ENCODE results near the gene TPM4. TPM values are rescaled to one million over a fixed set of nuclear protein-coding genes. Genes with fewer than 3 reads are reported as not detected.
"Not testable (repeated sequence)": the region's sequence is repeated elsewhere in the genome, so short reads cannot be mapped to it uniquely, and the experiment has no call there.

Gene TPM4
- total RNA-seq, 1 donor = 1,233 TPM

- Histone ChIP-seq H2AFZ (ENCODE audit: low read length) (no peak overlapping the region), H3K27me3 (ENCODE audit: insufficient read depth, low read length) (no peaks in the 10 kb centered on the region), H3K4me1 (ENCODE audit: insufficient read depth, low read length) (peaks cover 27% of the 10 kb centered on the region), H3K9me3 (ENCODE audit: low read depth, low read length) (no peaks in the 10 kb centered on the region), H4K20me1 (ENCODE audit: insufficient read depth, low read length) (peaks cover 58% of the 10 kb centered on the region), H3K4me2 (ENCODE audit: insufficient read depth, low read length) (no peak overlapping the region), H3K27ac (ENCODE audit: low read depth, low read length) (peak overlapping the region; percentile 14), H3K4me3 (ENCODE audit: insufficient read depth, low read length) (no peak overlapping the region), H3K79me2 (ENCODE audit: insufficient read depth, low read length) (peaks cover 43% of the 10 kb centered on the region), H3K36me3 (ENCODE audit: insufficient read depth, low read length) (peaks cover 98% of the 10 kb centered on the region)
- DNase-seq (ENCODE audit: insufficient read length, low spot score, missing footprints) = no peak
- TF ChIP-seq CTCF (IDR thresholded peaks at IDR 0.05; ENCODE audit: extremely low read depth, low read depth, low read length) = no peak
These were observed 20.1 kb downstream of the TPM4 start for GRCh38 chr19:16096280-16096855.

- Histone ChIP-seq H3K27ac (ENCODE audit: low read depth, low read length) (no peak overlapping the region), H3K36me3 (ENCODE audit: insufficient read depth, low read length) (peaks cover 98% of the 10 kb centered on the region), H3K9me3 (ENCODE audit: low read depth, low read length) (no peaks in the 10 kb centered on the region), H3K4me2 (ENCODE audit: insufficient read depth, low read length) (no peak overlapping the region), H4K20me1 (ENCODE audit: insufficient read depth, low read length) (peaks cover 57% of the 10 kb centered on the region), H3K27me3 (ENCODE audit: insufficient read depth, low read length) (no peaks in the 10 kb centered on the region), H3K79me2 (ENCODE audit: insufficient read depth, low read length) (peaks cover 29% of the 10 kb centered on the region), H3K4me1 (ENCODE audit: insufficient read depth, low read length) (peaks cover 16% of the 10 kb centered on the region), H3K4me3 (ENCODE audit: insufficient read depth, low read length) (no peak overlapping the region), H2AFZ (ENCODE audit: low read length) (no peak overlapping the region)
- DNase-seq (ENCODE audit: insufficient read length, low spot score, missing footprints) = no peak
- no peak for TF ChIP-seq CTCF (IDR thresholded peaks at IDR 0.05; ENCODE audit: extremely low read depth, low read depth, low read length)
These were observed 22.1 kb downstream of the TPM4 start for GRCh38 chr19:16098416-16098768.

GRCh38 chr19:16098821-16099220, 22.5 kb downstream of the TPM4 start:
- H3K4me2 ChIP-seq (ENCODE audit: insufficient read depth, low read length) = no peak overlapping the region
- H2AFZ ChIP-seq (ENCODE audit: low read length) = no peak overlapping the region
- H3K27ac ChIP-seq (ENCODE audit: low read depth, low read length) = no peak overlapping the region
- H3K79me2 ChIP-seq (ENCODE audit: insufficient read depth, low read length) = peaks cover 29% of the 10 kb centered on the region
- H3K36me3 ChIP-seq (ENCODE audit: insufficient read depth, low read length) = peaks cover 98% of the 10 kb centered on the region
- no peak for DNase-seq (ENCODE audit: insufficient read length, low spot score, missing footprints)
- peaks cover 57% of the 10 kb centered on the region for H4K20me1 ChIP-seq (ENCODE audit: insufficient read depth, low read length)
- no peaks in the 10 kb centered on the region for H3K27me3 ChIP-seq (ENCODE audit: insufficient read depth, low read length)
- no peaks in the 10 kb centered on the region for H3K9me3 ChIP-seq (ENCODE audit: low read depth, low read length)
- H3K4me3 ChIP-seq (ENCODE audit: insufficient read depth, low read length) = no peak overlapping the region
- TF ChIP-seq CTCF (IDR thresholded peaks at IDR 0.05; ENCODE audit: extremely low read depth, low read depth, low read length) = no peak
- H3K4me1 ChIP-seq (ENCODE audit: insufficient read depth, low read length) = peaks cover 12% of the 10 kb centered on the region

- H3K27me3 ChIP-seq (ENCODE audit: insufficient read depth, low read length); H3K27ac ChIP-seq (ENCODE audit: low read depth, low read length); H3K4me2 ChIP-seq (ENCODE audit: insufficient read depth, low read length); H3K4me1 ChIP-seq (ENCODE audit: insufficient read depth, low read length); H2AFZ ChIP-seq (ENCODE audit: low read length); H3K9me3 ChIP-seq (ENCODE audit: low read depth, low read length); H3K4me3 ChIP-seq (ENCODE audit: insufficient read depth, low read length): not testable (repeated sequence)
- Histone ChIP-seq H3K36me3 (ENCODE audit: insufficient read depth, low read length) (peaks cover 92% of the 10 kb centered on the region), H4K20me1 (ENCODE audit: insufficient read depth, low read length) (peaks cover 57% of the 10 kb centered on the region), H3K79me2 (ENCODE audit: insufficient read depth, low read length) (peaks cover 29% of the 10 kb centered on the region)
- DNase-seq (ENCODE audit: insufficient read length, low spot score, missing footprints) = peak; percentile 5
These were observed 23.1 kb downstream of the TPM4 start for GRCh38 chr19:16099314-16099965.
